ENCODE results near the gene DDI2. TPM values are rescaled to one million over a fixed set of nuclear protein-coding genes. Genes with fewer than 3 reads are reported as not detected.

Gene DDI2
- total and polyA plus RNA-seq, 9 of the 15 experiments (the other 6 are each of a cell fraction or from before 2014, with no cell fraction given), result 6.5 to 48.4 (median 21.2) TPM

DNA sequence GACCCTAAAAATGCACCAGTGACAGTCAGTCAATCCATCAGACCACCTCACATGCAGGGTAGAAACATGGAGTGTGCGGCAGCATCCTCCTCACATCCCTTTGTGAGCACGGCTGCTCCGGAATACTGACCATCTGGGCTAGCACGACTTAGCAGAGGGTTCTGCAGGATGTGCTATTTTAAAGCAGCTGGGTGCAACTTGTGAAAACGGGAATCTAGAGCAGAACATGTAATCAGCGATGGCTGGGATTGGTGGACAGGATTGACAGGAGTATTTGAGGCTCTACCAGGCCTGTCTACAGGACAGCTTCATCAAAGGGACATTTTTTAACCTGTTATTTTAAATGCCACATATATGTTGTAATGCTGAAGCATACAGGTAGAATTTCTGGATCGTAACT lies 50.1 kb downstream of the DDI2 start (continued):
- TF ChIP-seq, protein P1, sequence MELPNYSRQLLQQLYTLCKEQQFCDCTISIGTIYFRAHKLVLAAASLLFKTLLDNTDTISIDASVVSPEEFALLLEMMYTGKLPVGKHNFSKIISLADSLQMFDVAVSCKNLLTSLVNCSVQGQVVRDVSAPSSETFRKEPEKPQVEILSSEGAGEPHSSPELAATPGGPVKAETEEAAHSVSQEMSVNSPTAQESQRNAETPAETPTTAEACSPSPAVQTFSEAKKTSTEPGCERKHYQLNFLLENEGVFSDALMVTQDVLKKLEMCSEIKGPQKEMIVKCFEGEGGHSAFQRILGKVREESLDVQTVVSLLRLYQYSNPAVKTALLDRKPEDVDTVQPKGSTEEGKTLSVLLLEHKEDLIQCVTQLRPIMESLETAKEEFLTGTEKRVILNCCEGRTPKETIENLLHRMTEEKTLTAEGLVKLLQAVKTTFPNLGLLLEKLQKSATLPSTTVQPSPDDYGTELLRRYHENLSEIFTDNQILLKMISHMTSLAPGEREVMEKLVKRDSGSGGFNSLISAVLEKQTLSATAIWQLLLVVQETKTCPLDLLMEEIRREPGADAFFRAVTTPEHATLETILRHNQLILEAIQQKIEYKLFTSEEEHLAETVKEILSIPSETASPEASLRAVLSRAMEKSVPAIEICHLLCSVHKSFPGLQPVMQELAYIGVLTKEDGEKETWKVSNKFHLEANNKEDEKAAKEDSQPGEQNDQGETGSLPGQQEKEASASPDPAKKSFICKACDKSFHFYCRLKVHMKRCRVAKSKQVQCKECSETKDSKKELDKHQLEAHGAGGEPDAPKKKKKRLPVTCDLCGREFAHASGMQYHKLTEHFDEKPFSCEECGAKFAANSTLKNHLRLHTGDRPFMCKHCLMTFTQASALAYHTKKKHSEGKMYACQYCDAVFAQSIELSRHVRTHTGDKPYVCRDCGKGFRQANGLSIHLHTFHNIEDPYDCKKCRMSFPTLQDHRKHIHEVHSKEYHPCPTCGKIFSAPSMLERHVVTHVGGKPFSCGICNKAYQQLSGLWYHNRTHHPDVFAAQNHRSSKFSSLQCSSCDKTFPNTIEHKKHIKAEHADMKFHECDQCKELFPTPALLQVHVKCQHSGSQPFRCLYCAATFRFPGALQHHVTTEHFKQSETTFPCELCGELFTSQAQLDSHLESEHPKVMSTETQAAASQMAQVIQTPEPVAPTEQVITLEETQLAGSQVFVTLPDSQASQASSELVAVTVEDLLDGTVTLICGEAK (IDR thresholded peaks at IDR 0.05), result no peak
- TF ChIP-seq, protein P1 (CRISPR knock-in tag; IDR thresholded peaks at IDR 0.05), result no peak
- no peak for TF ChIP-seq KAT2B (IDR thresholded peaks at IDR 0.05; ENCODE audit: low read depth, low read length)
- no peak for TF ChIP-seq ZNF584 (CRISPR knock-in tag; IDR thresholded peaks at IDR 0.05; ENCODE audit: low read depth)
- TF ChIP-seq KHSRP (IDR thresholded peaks at IDR 0.05), result no peak
- no peak for TF ChIP-seq ELF4 (CRISPR knock-in tag; IDR thresholded peaks at IDR 0.05)
- TF ChIP-seq, protein P2, sequence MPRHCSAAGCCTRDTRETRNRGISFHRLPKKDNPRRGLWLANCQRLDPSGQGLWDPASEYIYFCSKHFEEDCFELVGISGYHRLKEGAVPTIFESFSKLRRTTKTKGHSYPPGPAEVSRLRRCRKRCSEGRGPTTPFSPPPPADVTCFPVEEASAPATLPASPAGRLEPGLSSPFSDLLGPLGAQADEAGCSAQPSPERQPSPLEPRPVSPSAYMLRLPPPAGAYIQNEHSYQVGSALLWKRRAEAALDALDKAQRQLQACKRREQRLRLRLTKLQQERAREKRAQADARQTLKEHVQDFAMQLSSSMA (CRISPR knock-in tag; IDR thresholded peaks at IDR 0.05), result no peak
